Activated B cell treated with CpG ODN at 0.5 μM for 24 hours (primary cell): ENCODE results near the gene ATP12A. TPM values are rescaled to one million over a fixed set of nuclear protein-coding genes. Genes with fewer than 3 reads are reported as not detected.
A peak's percentile ranks its signal among the peaks of the same experiment; 100 is the strongest.

Experiments
- ATAC-seq: fragments of 200-7000 bp; cut with Tn5 transposase; one replicate; pipeline ENCODE4 v1.10.0; 2021; ENCODE audit warnings: low read depth, mild to moderate bottlenecking, moderate library complexity
- CTCF ChIA-PET: fragments of 350-600 bp; sonication (Branson Sonifier 250); formaldehyde crosslinking; loops from one replicate; lab custom pipeline; 2021; ENCODE audit warnings: antibody characterized with exemption; lab: Charles Lee
- POLR2A ChIA-PET: fragments of 350-600 bp; sonication (Branson Sonifier 250); formaldehyde crosslinking; loops from one replicate; lab custom pipeline; 2021; ENCODE audit warnings: antibody characterized with exemption; lab: Charles Lee
- DNase-seq: peaks from one replicate; pipeline ENCODE4 v3.0.0; 2022
- H3K27ac Mint-ChIP-seq: one replicate; pipeline ENCODE4 v1.8.0; 2020; ENCODE audit warnings: mixed read lengths
- H3K27me3 Mint-ChIP-seq: one replicate; pipeline ENCODE4 v1.8.0; 2021; ENCODE audit warnings: mixed read lengths
- H3K36me3 Mint-ChIP-seq: one replicate; pipeline ENCODE4 v1.8.0; 2021; ENCODE audit warnings: low read depth, mixed read lengths
- H3K4me1 Mint-ChIP-seq: one replicate; pipeline ENCODE4 v1.8.0; 2021; ENCODE audit warnings: mixed read lengths
- H3K4me3 Mint-ChIP-seq: one replicate; pipeline ENCODE4 v1.8.0; 2020; ENCODE audit warnings: mild to moderate bottlenecking, mixed read lengths
- H3K9me3 Mint-ChIP-seq: one replicate; pipeline ENCODE4 v1.8.0; 2020; ENCODE audit warnings: mixed read lengths
- CTCF ChIP-seq: fragments of 200-600 bp; IDR thresholded peaks from one replicate; pipeline ENCODE4 v1.8.0; 2022; ENCODE audit warnings: antibody characterized with exemption, mild to moderate bottlenecking
- intact Hi-C: fragments of 100-400 bp; cut with micrococcal nuclease; formaldehyde crosslinking; loops from one replicate; pipeline ENCODE4 v1.15.1; 2024
- total RNA-seq: library from RNA; stranded (reverse); gene quantifications from 2 replicates; pipeline ENCODE4 v1.2.3, GENCODE V29; 2022

Gene ATP12A
- total RNA-seq, 1 donor from 2014 or later = not detected

GRCh38 chr13:24746618-24747247 is 66.5 kb downstream of the ATP12A start:
- CTCF ChIA-PET = no interaction called here
- POLR2A ChIA-PET = no interaction called here
- Mint-ChIP-seq H3K9me3 (no peaks in the 10 kb centered on the region), H3K27ac (no peak overlapping the region), H3K4me1 (peaks cover 18% of the 10 kb centered on the region), H3K36me3 (no peaks in the 10 kb centered on the region), H3K27me3 (peaks cover 36% of the 10 kb centered on the region), H3K4me3 (no peak overlapping the region)
- intact Hi-C loops = no loop called here
- ATAC-seq = no peak
- no peak for TF ChIP-seq CTCF
- DNase-seq = no peak

GRCh38 chr13:24747248-24748060 is 67.2 kb downstream of the ATP12A start:
- H3K9me3 Mint-ChIP-seq = no peaks in the 10 kb centered on the region
- intact Hi-C loops = no loop called here
- DNase-seq (no peak), ATAC-seq (no peak)
- no peak overlapping the region for H3K27ac Mint-ChIP-seq
- peaks cover 36% of the 10 kb centered on the region for H3K27me3 Mint-ChIP-seq
- POLR2A ChIA-PET = no interaction called here
- H3K4me3 Mint-ChIP-seq = peak overlapping the region; percentile 66
- H3K4me1 Mint-ChIP-seq = peaks cover 18% of the 10 kb centered on the region
- no peaks in the 10 kb centered on the region for H3K36me3 Mint-ChIP-seq
- CTCF ChIA-PET = no interaction called here
- no peak for TF ChIP-seq CTCF

- ATAC-seq (no peak), DNase-seq (no peak)
- CTCF ChIA-PET = no interaction called here
- POLR2A ChIA-PET = no interaction called here
- Mint-ChIP-seq H3K27ac (no peak overlapping the region), H3K36me3 (no peaks in the 10 kb centered on the region), H3K9me3 (no peaks in the 10 kb centered on the region), H3K4me1 (peaks cover 18% of the 10 kb centered on the region), H3K27me3 (peaks cover 38% of the 10 kb centered on the region), H3K4me3 (no peak overlapping the region)
- intact Hi-C loops = no loop called here
- no peak for TF ChIP-seq CTCF
Measured at GRCh38 chr13:24748061-24748400, 67.8 kb downstream of the ATP12A start.

- CTCF ChIA-PET = no interaction called here
Measured at GRCh38 chr13:24759197-24759596, 79.0 kb downstream of the ATP12A start.

More at GRCh38 chr13:24759197-24759596, 79.0 kb downstream of the ATP12A start:
- ATAC-seq (no peak), DNase-seq (no peak)
- no peak overlapping the region for H3K27ac Mint-ChIP-seq
- intact Hi-C loops = no loop called here
- POLR2A ChIA-PET = no interaction called here
- H3K36me3 Mint-ChIP-seq = no peaks in the 10 kb centered on the region
- no peaks in the 10 kb centered on the region for H3K4me1 Mint-ChIP-seq
- no peak for TF ChIP-seq CTCF
- H3K9me3 Mint-ChIP-seq = no peaks in the 10 kb centered on the region
- no peak overlapping the region for H3K4me3 Mint-ChIP-seq
- peaks cover 24% of the 10 kb centered on the region for H3K27me3 Mint-ChIP-seq

Other genes with a start within 250 kb of the ATP12A start
- gene PARP4, start 167.6 kb upstream of the ATP12A start, total RNA-seq = 50.0 and 56.7 TPM in 2 replicates
- gene RNF17, start 83.8 kb downstream of the ATP12A start, total RNA-seq = not detected in 2 replicates